Colonic mucosa (tissue), 4 donors: Measurements from ENCODE around the gene RANGAP1. TPM values are rescaled to one million over a fixed set of nuclear protein-coding genes. Genes with fewer than 3 reads are reported as not detected.

ENCODE experiments used
- DNase-seq: peaks from one replicate; pipeline ENCODE4 v3.0.0-alpha.2; 2020
- H3K27ac ChIP-seq: fragments of 200-600 bp; one replicate; pipeline ENCODE4 v1.8.0; 2021
- H3K27me3 ChIP-seq: fragments of 200-600 bp; one replicate; pipeline ENCODE4 v1.8.0; 2021
- H3K36me3 ChIP-seq: fragments of 200-600 bp; one replicate; pipeline ENCODE4 v1.8.0; 2021
- H3K4me1 ChIP-seq: fragments of 200-600 bp; one replicate; pipeline ENCODE4 v1.8.0; 2021; ENCODE audit warnings: mild to moderate bottlenecking
- H3K4me3 ChIP-seq: fragments of 200-600 bp; one replicate; pipeline ENCODE4 v1.8.0; 2021
- H3K9ac ChIP-seq, 2 donors: one replicate each; pipeline ENCODE4 v1.7.0; 2013; ENCODE audit warnings: control low read depth in 2 of 2, low read depth in 2 of 2, low read length in 2 of 2
- H3K9me3 ChIP-seq: fragments of 200-600 bp; one replicate; pipeline ENCODE4 v1.8.0; 2021
- CTCF ChIP-seq: fragments of 200-600 bp; IDR thresholded peaks from one replicate; pipeline ENCODE4 v1.8.0; 2022; ENCODE audit warnings: antibody characterized with exemption, mild to moderate bottlenecking
- intact Hi-C: fragments of 100-400 bp; cut with DNase I; formaldehyde crosslinking; loops from one replicate; pipeline ENCODE4 v1.14.1; 2022
- total RNA-seq, 2 donors: library from RNA; stranded (reverse); fragmentation: NEBNext Ultra II Directional in 1 of 2; extraction: Animal tissue kit (Norgen Biotek cat#: 25700) in 1 of 2; gene quantifications; one replicate each; pipeline ENCODE4 v1.2.1, GENCODE V29; 2021
- donor health status: healthy.
- donor health status: DM: no; HTN: no; CAD: no.
- donor health status: DM: no; HTN: no; CAD: no.

The RANGAP1 gene
- total RNA-seq, 2 donors from 2014 or later: 35.5 to 124 TPM

GRCh38 chr22:41274856-41275255 lies 11.1 kb downstream of the RANGAP1 start:
- H3K27me3 ChIP-seq: no peaks in the 10 kb centered on the region
- no peak for DNase-seq
- H3K9ac ChIP-seq: no peak overlapping the region
- H3K9me3 ChIP-seq: no peaks in the 10 kb centered on the region
- no peak overlapping the region for H3K4me3 ChIP-seq
- no peak overlapping the region for H3K27ac ChIP-seq
- intact Hi-C loops: no loop called here
- no peaks in the 10 kb centered on the region for H3K4me1 ChIP-seq
- TF ChIP-seq CTCF: no peak
- H3K36me3 ChIP-seq: peaks cover 7% of the 10 kb centered on the region

GRCh38 chr22:41273128-41273527 lies 12.9 kb downstream of the RANGAP1 start:
- Histone ChIP-seq H3K27ac (no peak overlapping the region), H3K9ac (no peak overlapping the region), H3K4me1 (no peaks in the 10 kb centered on the region), H3K9me3 (no peaks in the 10 kb centered on the region), H3K4me3 (no peak overlapping the region), H3K27me3 (no peaks in the 10 kb centered on the region), H3K36me3 (peaks cover 7% of the 10 kb centered on the region)
- intact Hi-C loops: no loop called here
- no peak for DNase-seq
- no peak for TF ChIP-seq CTCF

DNA sequence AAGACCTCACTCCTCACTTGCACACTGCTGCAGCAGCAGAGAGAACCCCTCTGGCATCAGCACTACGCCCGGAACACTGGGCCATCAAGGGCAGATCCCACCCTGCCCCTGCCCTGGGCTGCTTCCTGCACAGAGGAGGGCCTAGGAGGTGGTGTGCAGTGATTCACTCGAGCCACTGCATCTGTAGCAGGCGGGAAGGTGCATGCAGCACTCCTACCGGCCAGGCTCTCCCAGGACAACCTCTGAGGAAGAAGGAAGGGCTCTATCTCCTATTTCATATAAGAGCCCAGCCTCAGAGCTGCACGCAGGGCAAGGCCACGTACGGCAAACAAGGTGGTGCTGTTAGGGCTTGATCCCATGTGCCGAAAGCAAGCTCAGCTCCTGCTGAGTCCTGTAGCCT lies 14.2 kb downstream of the RANGAP1 start:
- H3K4me3 ChIP-seq: no peak overlapping the region
- DNase-seq: no peak
- H3K4me1 ChIP-seq: no peaks in the 10 kb centered on the region
- peaks cover 4% of the 10 kb centered on the region for H3K36me3 ChIP-seq
- H3K9ac ChIP-seq: no peak overlapping the region
- H3K27me3 ChIP-seq: no peaks in the 10 kb centered on the region
- H3K27ac ChIP-seq: no peak overlapping the region
- TF ChIP-seq CTCF: no peak
- H3K9me3 ChIP-seq: no peaks in the 10 kb centered on the region
- intact Hi-C loops: no loop called here

DNA sequence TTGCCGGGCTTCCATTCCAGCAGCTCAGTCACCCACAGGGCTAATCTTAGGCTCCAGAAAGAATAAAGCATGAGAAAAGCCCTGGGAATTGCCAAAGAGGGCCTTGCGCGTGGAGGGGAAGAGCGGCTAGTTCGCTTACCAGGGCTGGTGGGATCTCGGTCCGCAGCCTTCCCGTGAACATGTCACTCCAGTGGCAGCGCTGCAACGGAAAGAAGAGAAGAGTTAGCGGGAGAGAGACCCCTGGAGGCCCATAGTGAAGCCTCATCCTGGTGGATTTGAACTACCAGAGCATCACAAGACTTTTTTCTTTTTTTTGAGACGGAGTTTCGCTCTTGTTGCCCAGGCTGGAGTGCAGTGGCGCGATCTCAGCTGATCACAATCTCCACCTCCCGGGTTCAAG lies 18.0 kb downstream of the RANGAP1 start:
- H3K9me3 ChIP-seq: no peaks in the 10 kb centered on the region
- no peak overlapping the region for H3K27ac ChIP-seq
- intact Hi-C loops: no loop called here
- H3K4me1 ChIP-seq: no peaks in the 10 kb centered on the region
- no peak overlapping the region for H3K4me3 ChIP-seq
- H3K36me3 ChIP-seq: peaks cover 12% of the 10 kb centered on the region
- no peak for DNase-seq
- no peak overlapping the region for H3K9ac ChIP-seq
- H3K27me3 ChIP-seq: no peaks in the 10 kb centered on the region
- TF ChIP-seq CTCF: no peak

DNA sequence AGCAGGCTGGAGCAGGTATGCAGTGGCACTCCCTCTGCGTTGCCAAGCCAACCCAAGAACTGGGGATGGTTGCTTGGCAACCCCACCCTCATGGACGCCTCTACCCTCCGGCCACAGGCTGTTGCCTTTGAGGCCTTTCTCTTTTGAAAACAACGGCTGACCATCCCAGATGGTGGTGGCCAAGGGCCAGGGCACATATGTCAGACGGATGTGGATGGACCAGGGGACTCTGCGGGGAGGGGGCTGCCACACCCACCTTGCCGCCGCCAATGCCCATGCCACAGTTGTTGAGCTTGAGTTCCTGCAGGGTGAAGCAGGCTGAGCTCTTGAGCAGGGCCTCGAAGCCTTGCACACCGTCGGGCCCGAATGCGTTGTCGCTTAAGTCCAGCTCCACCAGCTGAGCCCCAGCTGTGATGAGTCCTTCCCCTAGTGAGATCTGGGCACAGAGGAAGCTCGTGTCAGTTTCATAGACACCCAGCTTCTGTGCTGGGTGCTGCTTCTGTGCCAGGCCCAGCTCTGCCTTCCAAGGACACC lies 21.5 kb downstream of the RANGAP1 start:
- no peak for TF ChIP-seq CTCF
- no peak overlapping the region for H3K27ac ChIP-seq
- no peak for DNase-seq
- H3K36me3 ChIP-seq: peaks cover 12% of the 10 kb centered on the region
- no peak overlapping the region for H3K9ac ChIP-seq
- H3K27me3 ChIP-seq: no peaks in the 10 kb centered on the region
- H3K4me3 ChIP-seq: no peak overlapping the region
- H3K9me3 ChIP-seq: no peaks in the 10 kb centered on the region
- no peaks in the 10 kb centered on the region for H3K4me1 ChIP-seq
- intact Hi-C loops: no loop called here

DNA sequence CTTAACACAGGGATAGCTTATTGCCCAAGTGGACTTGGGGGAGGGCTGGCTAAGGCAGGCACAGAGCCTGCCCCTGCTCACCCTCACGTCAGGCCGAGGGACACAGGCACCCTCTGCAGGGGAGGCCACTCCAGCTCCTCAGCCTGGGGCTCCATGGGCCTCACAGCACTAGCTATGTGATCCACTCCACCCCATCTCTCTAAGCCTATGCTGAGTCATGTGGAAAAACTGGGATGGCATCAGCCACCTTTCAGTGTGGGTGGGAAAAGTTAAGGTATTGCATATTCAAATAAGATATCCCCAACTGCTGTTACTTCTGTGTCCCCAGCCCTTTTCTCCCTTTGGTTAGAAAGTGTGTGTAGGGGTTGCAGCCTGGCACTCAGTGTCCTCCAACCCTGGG lies 22.3 kb downstream of the RANGAP1 start:
- H3K9ac ChIP-seq: no peak overlapping the region
- H3K27me3 ChIP-seq: no peaks in the 10 kb centered on the region
- H3K9me3 ChIP-seq: no peaks in the 10 kb centered on the region
- TF ChIP-seq CTCF: no peak
- H3K4me1 ChIP-seq: no peaks in the 10 kb centered on the region
- no peak for DNase-seq
- no peak overlapping the region for H3K4me3 ChIP-seq
- intact Hi-C loops: no loop called here
- H3K27ac ChIP-seq: no peak overlapping the region
- peaks cover 12% of the 10 kb centered on the region for H3K36me3 ChIP-seq
